ENCODE data around the gene XPR1.

DNA sequence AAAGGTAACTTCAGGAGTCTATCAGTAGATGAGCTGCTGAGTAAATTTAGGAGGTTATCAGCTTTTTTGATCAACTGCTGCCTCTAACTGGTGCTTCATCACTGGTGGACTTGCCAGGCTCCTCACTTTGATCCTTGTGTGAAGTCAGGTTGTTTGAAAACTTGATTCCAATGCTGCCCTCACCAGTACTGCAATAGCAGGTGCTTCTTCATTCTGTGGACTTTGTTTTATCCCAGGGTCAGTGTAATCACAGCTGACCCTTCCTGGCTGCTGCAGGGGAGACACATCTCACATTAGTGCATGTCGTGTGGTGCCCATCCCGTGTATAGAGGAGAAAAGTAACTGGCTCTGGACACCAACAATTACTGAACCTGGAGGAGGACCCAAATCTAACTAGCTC is 260.9 kb downstream of the XPR1 start:
- TF ChIP-seq CTCF (IDR thresholded peaks at IDR 0.05; ENCODE audit: insufficient read depth, low read depth, low read length) (no peak), EZH2 (IDR thresholded peaks at IDR 0.05; ENCODE audit: insufficient read depth, low read length) (no peak)
